ENCODE results near the gene FIP1L1. TPM values are rescaled to one million over a fixed set of nuclear protein-coding genes. Genes with fewer than 3 reads are reported as not detected.
A peak's percentile ranks its signal among the peaks of the same experiment; 100 is the strongest.

Gene FIP1L1
- total RNA-seq, 1 donor from 2014 or later = 50.9 TPM

DNA sequence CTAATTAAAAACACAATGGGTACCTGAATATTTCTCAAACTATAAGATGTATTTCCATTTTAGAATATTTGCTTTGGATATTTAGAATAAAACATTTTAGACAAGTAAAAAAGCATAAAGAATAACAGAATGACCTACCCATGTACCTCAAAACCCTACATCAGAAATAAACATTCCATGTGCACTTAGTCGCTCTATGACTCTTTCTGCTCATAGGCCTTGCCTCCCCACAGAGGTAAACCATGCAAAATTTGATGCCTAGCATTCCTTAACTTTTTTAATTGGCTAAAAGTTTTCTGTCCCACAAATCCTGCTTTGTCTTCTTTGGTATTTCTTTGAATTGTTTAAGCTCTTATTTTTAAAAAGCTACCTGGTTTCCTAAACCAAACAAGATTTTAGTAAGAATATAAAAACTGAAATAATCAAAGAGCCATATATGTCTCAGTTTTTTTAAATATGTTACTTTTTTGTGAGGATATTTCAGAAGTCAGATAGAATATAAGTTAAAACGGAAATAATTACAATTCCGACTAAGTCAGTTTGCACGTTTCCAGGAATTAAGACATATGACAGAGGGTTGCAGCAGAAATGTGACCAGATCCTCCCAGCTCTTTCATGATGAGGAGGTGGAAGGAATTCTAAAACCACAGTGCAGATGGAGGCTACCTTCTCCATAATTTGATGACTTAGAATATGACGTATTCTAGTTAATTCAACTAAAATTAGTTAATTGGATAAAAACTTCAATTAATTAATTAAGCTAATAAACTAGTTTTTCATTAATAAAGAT lies 102.5 kb downstream of the FIP1L1 start:
- H4K20me1 ChIP-seq (ENCODE audit: insufficient read depth, low read length) = no peaks in the 10 kb centered on the region
- no peaks in the 10 kb centered on the region for H3K36me3 ChIP-seq (ENCODE audit: insufficient read depth, low read length)
- no peak for TF ChIP-seq EZH2 (IDR thresholded peaks at IDR 0.05; ENCODE audit: insufficient read depth, low read length)
- TF ChIP-seq, protein P1, sequence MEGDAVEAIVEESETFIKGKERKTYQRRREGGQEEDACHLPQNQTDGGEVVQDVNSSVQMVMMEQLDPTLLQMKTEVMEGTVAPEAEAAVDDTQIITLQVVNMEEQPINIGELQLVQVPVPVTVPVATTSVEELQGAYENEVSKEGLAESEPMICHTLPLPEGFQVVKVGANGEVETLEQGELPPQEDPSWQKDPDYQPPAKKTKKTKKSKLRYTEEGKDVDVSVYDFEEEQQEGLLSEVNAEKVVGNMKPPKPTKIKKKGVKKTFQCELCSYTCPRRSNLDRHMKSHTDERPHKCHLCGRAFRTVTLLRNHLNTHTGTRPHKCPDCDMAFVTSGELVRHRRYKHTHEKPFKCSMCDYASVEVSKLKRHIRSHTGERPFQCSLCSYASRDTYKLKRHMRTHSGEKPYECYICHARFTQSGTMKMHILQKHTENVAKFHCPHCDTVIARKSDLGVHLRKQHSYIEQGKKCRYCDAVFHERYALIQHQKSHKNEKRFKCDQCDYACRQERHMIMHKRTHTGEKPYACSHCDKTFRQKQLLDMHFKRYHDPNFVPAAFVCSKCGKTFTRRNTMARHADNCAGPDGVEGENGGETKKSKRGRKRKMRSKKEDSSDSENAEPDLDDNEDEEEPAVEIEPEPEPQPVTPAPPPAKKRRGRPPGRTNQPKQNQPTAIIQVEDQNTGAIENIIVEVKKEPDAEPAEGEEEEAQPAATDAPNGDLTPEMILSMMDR (IDR thresholded peaks at IDR 0.05; ENCODE audit: insufficient read depth, low read depth, low read length) = no peak
- H3K27me3 ChIP-seq (ENCODE audit: insufficient read depth, low read length) = no peaks in the 10 kb centered on the region
- peaks cover 32% of the 10 kb centered on the region for H3K4me1 Mint-ChIP-seq (ENCODE audit: low read depth, unreplicated experiment)
- peaks cover 47% of the 10 kb centered on the region for H3K4me1 ChIP-seq (ENCODE audit: insufficient read depth, low read length)
- peak overlapping the region; percentile 44 for H3K4me2 ChIP-seq (ENCODE audit: low read length)
- peak; percentile 83 for DNase-seq (ENCODE audit: low read depth)
- peaks cover 2% of the 10 kb centered on the region for H3K36me3 Mint-ChIP-seq (ENCODE audit: low read depth, unreplicated experiment)
- peak overlapping the region; percentile 37 for H3K9ac ChIP-seq (ENCODE audit: low read length)
- no peaks in the 10 kb centered on the region for H3K79me2 ChIP-seq (ENCODE audit: insufficient read depth, low read length)
- peaks cover 2% of the 10 kb centered on the region for H3K9me3 Mint-ChIP-seq (ENCODE audit: unreplicated experiment)
- H2AFZ ChIP-seq (ENCODE audit: low read depth, low read length) = no peak overlapping the region
- no peaks in the 10 kb centered on the region for H3K9me3 ChIP-seq (ENCODE audit: insufficient read depth, low read depth, low read length)
- H3K4me3 ChIP-seq (ENCODE audit: insufficient read depth, low read depth, low read length) = no peak overlapping the region
- peak overlapping the region; percentile 90 for H3K27ac ChIP-seq (ENCODE audit: low read depth, low read length)
- H3K27me3 Mint-ChIP-seq (ENCODE audit: low read depth, unreplicated experiment) = no peaks in the 10 kb centered on the region
- peak; percentile 34 for FAIRE-seq
- peak overlapping the region; percentile 92 for H3K27ac Mint-ChIP-seq (ENCODE audit: unreplicated experiment)
- H3K4me3 Mint-ChIP-seq (ENCODE audit: unreplicated experiment) = no peak overlapping the region

DNA sequence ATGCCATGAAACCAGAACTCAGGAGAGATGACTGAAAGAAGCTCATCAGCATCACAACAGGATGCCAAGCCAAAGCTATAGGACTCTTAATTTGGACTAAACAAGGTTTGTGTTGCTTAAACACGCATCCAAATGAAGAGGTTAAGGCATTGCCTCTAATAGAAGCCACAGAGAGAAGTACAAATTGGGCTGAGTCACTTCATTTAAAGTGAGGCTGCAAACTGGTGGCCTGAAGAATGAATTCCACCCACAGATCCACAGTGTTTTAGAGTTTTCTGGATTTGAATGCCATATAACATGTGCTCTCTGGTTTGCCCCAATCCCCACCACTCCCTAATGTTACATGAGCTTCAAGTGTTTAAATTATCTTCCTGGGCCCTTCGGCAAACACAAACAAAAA lies 103.5 kb downstream of the FIP1L1 start:
- H3K4me2 ChIP-seq (ENCODE audit: low read length) = no peak overlapping the region
- no peaks in the 10 kb centered on the region for H3K9me3 ChIP-seq (ENCODE audit: insufficient read depth, low read depth, low read length)
- H3K9me3 Mint-ChIP-seq (ENCODE audit: unreplicated experiment) = peaks cover 2% of the 10 kb centered on the region
- peaks cover 45% of the 10 kb centered on the region for H3K4me1 ChIP-seq (ENCODE audit: insufficient read depth, low read length)
- no peaks in the 10 kb centered on the region for H4K20me1 ChIP-seq (ENCODE audit: insufficient read depth, low read length)
- no peaks in the 10 kb centered on the region for H3K79me2 ChIP-seq (ENCODE audit: insufficient read depth, low read length)
- no peak overlapping the region for H3K27ac ChIP-seq (ENCODE audit: low read depth, low read length)
- H3K4me1 Mint-ChIP-seq (ENCODE audit: low read depth, unreplicated experiment) = peaks cover 32% of the 10 kb centered on the region
- H3K36me3 ChIP-seq (ENCODE audit: insufficient read depth, low read length) = no peaks in the 10 kb centered on the region
- no peak overlapping the region for H2AFZ ChIP-seq (ENCODE audit: low read depth, low read length)
- TF ChIP-seq, protein P1 (IDR thresholded peaks at IDR 0.05; ENCODE audit: insufficient read depth, low read depth, low read length) = no peak
- TF ChIP-seq EZH2 (IDR thresholded peaks at IDR 0.05; ENCODE audit: insufficient read depth, low read length) = no peak
- FAIRE-seq = no peak
- DNase-seq (ENCODE audit: low read depth) = no peak
- no peaks in the 10 kb centered on the region for H3K27me3 ChIP-seq (ENCODE audit: insufficient read depth, low read length)
- H3K9ac ChIP-seq (ENCODE audit: low read length) = no peak overlapping the region
- H3K27ac Mint-ChIP-seq (ENCODE audit: unreplicated experiment) = no peak overlapping the region
- H3K27me3 Mint-ChIP-seq (ENCODE audit: low read depth, unreplicated experiment) = no peaks in the 10 kb centered on the region
- no peak overlapping the region for H3K4me3 ChIP-seq (ENCODE audit: insufficient read depth, low read depth, low read length)
- peaks cover 2% of the 10 kb centered on the region for H3K36me3 Mint-ChIP-seq (ENCODE audit: low read depth, unreplicated experiment)
- no peak overlapping the region for H3K4me3 Mint-ChIP-seq (ENCODE audit: unreplicated experiment)

DNA sequence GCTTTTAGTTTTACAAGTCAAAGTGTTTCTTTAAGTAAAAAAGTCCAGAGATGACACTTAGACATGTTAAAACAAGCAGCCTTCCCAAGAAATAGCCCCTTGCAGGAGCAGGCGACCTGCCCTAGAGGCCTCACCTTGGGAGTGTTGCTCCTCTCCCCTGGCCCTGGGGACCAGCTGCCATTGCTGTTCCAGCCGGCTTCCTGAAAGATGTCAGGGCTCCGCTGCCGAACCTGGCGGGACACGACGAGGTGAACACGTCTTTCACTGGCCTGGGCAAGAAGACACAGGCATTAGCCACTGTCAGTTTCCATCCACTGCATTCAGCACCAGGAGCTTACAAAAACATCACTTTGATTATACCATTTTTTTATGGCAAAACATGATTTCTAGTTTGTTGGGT lies 104.1 kb downstream of the FIP1L1 start:
- Mint-ChIP-seq H3K9me3 (ENCODE audit: unreplicated experiment) (peaks cover 2% of the 10 kb centered on the region), H3K27ac (ENCODE audit: unreplicated experiment) (no peak overlapping the region), H3K4me3 (ENCODE audit: unreplicated experiment) (no peak overlapping the region), H3K36me3 (ENCODE audit: low read depth, unreplicated experiment) (peaks cover 2% of the 10 kb centered on the region), H3K27me3 (ENCODE audit: low read depth, unreplicated experiment) (no peaks in the 10 kb centered on the region), H3K4me1 (ENCODE audit: low read depth, unreplicated experiment) (peaks cover 28% of the 10 kb centered on the region)
- Histone ChIP-seq H3K4me3 (ENCODE audit: insufficient read depth, low read depth, low read length) (no peak overlapping the region), H3K36me3 (ENCODE audit: insufficient read depth, low read length) (no peaks in the 10 kb centered on the region), H3K9me3 (ENCODE audit: insufficient read depth, low read depth, low read length) (no peaks in the 10 kb centered on the region), H2AFZ (ENCODE audit: low read depth, low read length) (no peak overlapping the region), H3K27ac (ENCODE audit: low read depth, low read length) (no peak overlapping the region), H3K4me2 (ENCODE audit: low read length) (no peak overlapping the region), H3K27me3 (ENCODE audit: insufficient read depth, low read length) (no peaks in the 10 kb centered on the region), H3K9ac (ENCODE audit: low read length) (no peak overlapping the region), H4K20me1 (ENCODE audit: insufficient read depth, low read length) (no peaks in the 10 kb centered on the region), H3K4me1 (ENCODE audit: insufficient read depth, low read length) (peaks cover 39% of the 10 kb centered on the region), H3K79me2 (ENCODE audit: insufficient read depth, low read length) (no peaks in the 10 kb centered on the region)
- TF ChIP-seq EZH2 (IDR thresholded peaks at IDR 0.05; ENCODE audit: insufficient read depth, low read length) = no peak
- TF ChIP-seq, protein P1 (IDR thresholded peaks at IDR 0.05; ENCODE audit: insufficient read depth, low read depth, low read length) = no peak
- no peak for DNase-seq (ENCODE audit: low read depth)
- FAIRE-seq = no peak

All from astrocyte (in vitro differentiated cells and primary cell).